ENCODE data around the gene CD1B.

- TF ChIP-seq POLR2AphosphoS5 (IDR thresholded peaks at IDR 0.05; ENCODE audit: low read depth, low read length) (no peak), TAF1 (IDR thresholded peaks at IDR 0.05; ENCODE audit: borderline replicate concordance, insufficient read depth, low read length) (no peak), REST (IDR thresholded peaks at IDR 0.05; ENCODE audit: insufficient read depth in 1 of 2, low read depth in 2 of 2, low read length in 2 of 2) (no peak)
Measured at GRCh38 chr1:158371188-158371953, 40.0 kb upstream of the CD1B start.

Measured in PFSK-1 (cell line).